Ishikawa (cell line): ENCODE data around the gene C19orf53.

ENCODE experiments used
- CEBPB ChIP-seq: IDR thresholded peaks from 2 replicates; pipeline ENCODE4 v1.6.1; 2012
- CREB1 ChIP-seq: IDR thresholded peaks from 2 replicates; pipeline ENCODE4 v1.6.1; 2012; ENCODE audit warnings: low read depth
- EGR1 ChIP-seq: IDR thresholded peaks from 2 replicates; pipeline ENCODE4 v1.6.1; 2012
- EP300 ChIP-seq: IDR thresholded peaks from 2 replicates; pipeline ENCODE4 v1.6.1; 2012; ENCODE audit warnings: borderline replicate concordance
- FOXM1 ChIP-seq: IDR thresholded peaks from 2 replicates; pipeline ENCODE4 v1.6.1; 2012; ENCODE audit warnings: low read depth, borderline replicate concordance
- MAX ChIP-seq: IDR thresholded peaks from 2 replicates; pipeline ENCODE4 v1.6.1; 2012
- NFIC ChIP-seq: IDR thresholded peaks from 2 replicates; pipeline ENCODE4 v1.6.1; 2012
- RAD21 ChIP-seq: IDR thresholded peaks from 2 replicates; pipeline ENCODE4 v1.6.1; 2012; ENCODE audit warnings: low read depth
- REST ChIP-seq: IDR thresholded peaks from 2 replicates; pipeline ENCODE4 v1.6.1; 2012; ENCODE audit warnings: low read depth, mild to moderate bottlenecking
- TAF1 ChIP-seq: IDR thresholded peaks from 2 replicates; pipeline ENCODE4 v1.6.1; 2012; ENCODE audit warnings: low read depth, mild to moderate bottlenecking
- TCF12 ChIP-seq: IDR thresholded peaks from 2 replicates; pipeline ENCODE4 v1.6.1; 2012; ENCODE audit warnings: low read depth
- TEAD4 ChIP-seq: IDR thresholded peaks from 2 replicates; pipeline ENCODE4 v1.6.1; 2012
- USF1 ChIP-seq: IDR thresholded peaks from 2 replicates; pipeline ENCODE4 v1.6.1; 2012
- YY1 ChIP-seq: IDR thresholded peaks from 2 replicates; pipeline ENCODE4 v1.6.1; 2012; ENCODE audit warnings: low read depth
- ZBTB7A ChIP-seq: IDR thresholded peaks from 2 replicates; pipeline ENCODE4 v1.6.1; 2012; ENCODE audit warnings: low read depth

The C19orf53 gene

GRCh38 chr19:13813147-13813546, 38.9 kb downstream of the C19orf53 start:
- TF ChIP-seq MAX (no peak), ZBTB7A (no peak), CREB1 (no peak), EP300 (no peak), TCF12 (no peak), USF1 (no peak), RAD21 (no peak), CEBPB (no peak), TEAD4 (no peak), TAF1 (no peak), YY1 (no peak), REST (no peak), NFIC (no peak), EGR1 (no peak)

- TF ChIP-seq RAD21, result no peak
- no peak for TF ChIP-seq USF1
- no peak for TF ChIP-seq EGR1
- TF ChIP-seq TEAD4, result no peak
- no peak for TF ChIP-seq CEBPB
- TF ChIP-seq YY1, result no peak
- no peak for TF ChIP-seq CREB1
- TF ChIP-seq REST, result no peak
- no peak for TF ChIP-seq ZBTB7A
- TF ChIP-seq FOXM1, result no peak
- TF ChIP-seq EP300, result no peak
- TF ChIP-seq TCF12, result no peak
- TF ChIP-seq NFIC, result no peak
- no peak for TF ChIP-seq TAF1
- no peak for TF ChIP-seq MAX
These were observed 40.3 kb downstream of the C19orf53 start for GRCh38 chr19:13814550-13814949.

- TF ChIP-seq YY1 (no peak), ZBTB7A (peak; percentile 57; the same call in 1 of the 2 replicates), REST (no peak)
These were observed 42.9 kb downstream of the C19orf53 start for GRCh38 chr19:13817018-13817614.

GRCh38 chr19:13817615-13818371, 43.5 kb downstream of the C19orf53 start:
- TF ChIP-seq USF1, result 0 out of 2 replicates have a peak, but pooled peaks have one; percentile 19
- peak; percentile 6; the same call in 1 of the 2 replicates for TF ChIP-seq NFIC
- TF ChIP-seq YY1, result no peak
- no peak for TF ChIP-seq RAD21
- peak; percentile 54; the same call in 1 of the 2 replicates for TF ChIP-seq TAF1
- peak; percentile 86 for TF ChIP-seq MAX
